OCI-LY1 (cell line): ENCODE data around the gene ASB11.

ENCODE experiments used
- H2AFZ ChIP-seq: fragments of 200-600 bp; sonication (generic), shearing (Covaris generic); 2 replicates; pipeline ENCODE4 v1.6.0; 2014; ENCODE audit warnings: antibody characterized with exemption, mild to moderate bottlenecking, low read length
- H3F3A ChIP-seq: fragments of 200-600 bp; sonication (generic), shearing (Covaris generic); 2 replicates; pipeline ENCODE4 v1.6.0; 2014; ENCODE audit warnings: mild to moderate bottlenecking, antibody characterized with exemption, low read length, moderate library complexity; ENCODE audit not compliant: insufficient read depth
- H3K27ac ChIP-seq: fragments of 200-600 bp; sonication (generic); 2 replicates; pipeline ENCODE4 v1.5.1; 2014; ENCODE audit warnings: low read length, mixed run types, mild to moderate bottlenecking, low read depth; ENCODE audit not compliant: poor library complexity, severe bottlenecking
- H3K27me3 ChIP-seq: fragments of 200-600 bp; sonication (generic); 2 replicates; pipeline ENCODE4 v1.6.0; 2014; ENCODE audit warnings: antibody characterized with exemption, mild to moderate bottlenecking, low read length, moderate library complexity; ENCODE audit not compliant: insufficient read depth
- H3K36me3 ChIP-seq: fragments of 200-600 bp; sonication (generic); 2 replicates; pipeline ENCODE4 v1.6.1; 2014; ENCODE audit warnings: mild to moderate bottlenecking, antibody characterized with exemption, low read length, moderate library complexity, mixed read lengths; ENCODE audit not compliant: insufficient read depth
- H3K4me1 ChIP-seq: fragments of 200-600 bp; sonication (generic); 2 replicates; pipeline ENCODE4 v1.5.1; 2014; ENCODE audit warnings: mild to moderate bottlenecking, low read length, moderate library complexity; ENCODE audit not compliant: insufficient read depth, severe bottlenecking
- H3K4me2 ChIP-seq: fragments of 200-600 bp; sonication (generic), shearing (Covaris generic); 2 replicates; pipeline ENCODE4 v1.6.1; 2014; ENCODE audit warnings: low read length
- H3K4me3 ChIP-seq: fragments of 200-600 bp; sonication (generic); 2 replicates; pipeline ENCODE4 v1.5.1; 2014; ENCODE audit warnings: low read length, low read depth, mild to moderate bottlenecking, mixed read lengths; ENCODE audit not compliant: poor library complexity, severe bottlenecking
- H3K79me2 ChIP-seq: fragments of 200-600 bp; shearing (Covaris generic); 2 replicates; pipeline ENCODE4 v1.6.1; 2016; ENCODE audit warnings: mixed run types, low read length, mixed read lengths; ENCODE audit not compliant: insufficient read depth
- H3K9ac ChIP-seq: fragments of 200-600 bp; sonication (generic), shearing (Covaris generic); 2 replicates; pipeline ENCODE4 v1.6.1; 2014; ENCODE audit warnings: mild to moderate bottlenecking, low read length, mixed read lengths
- H3K9me2 ChIP-seq: fragments of 200-600 bp; sonication (generic), shearing (Covaris generic); 2 replicates; pipeline ENCODE4 v1.6.1; 2014; ENCODE audit warnings: low read depth, mild to moderate bottlenecking, low read length, mixed read lengths
- H3K9me3 ChIP-seq: fragments of 200-600 bp; shearing (Covaris generic); 2 replicates; pipeline ENCODE4 v1.6.1; 2014; ENCODE audit warnings: low read length, mixed read lengths
- H4K20me1 ChIP-seq: fragments of 200-600 bp; sonication (generic), shearing (Covaris generic); 2 replicates; pipeline ENCODE4 v1.6.0; 2016; ENCODE audit warnings: mild to moderate bottlenecking, low read length; ENCODE audit not compliant: insufficient read depth
- CTCF ChIP-seq: fragments of 200-600 bp; sonication (generic), shearing (Covaris generic); IDR thresholded peaks from 2 replicates; pipeline ENCODE4 v1.5.1; 2017; ENCODE audit warnings: mild to moderate bottlenecking, antibody characterized with exemption, low read length, moderate library complexity, mixed read lengths
- EZH2 ChIP-seq: fragments of 200-600 bp; sonication (generic), shearing (Covaris generic); IDR thresholded peaks from 2 replicates; pipeline ENCODE4 v1.8.0; 2017; ENCODE audit warnings: borderline replicate concordance, mixed run types, mild to moderate bottlenecking, antibody characterized with exemption, low read length, moderate library complexity, mixed read lengths

The ASB11 gene

GRCh38 chrX:15356444-15356843 is 41.0 kb upstream of the ASB11 start:
- no peak overlapping the region for H2AFZ ChIP-seq
- H3K79me2 ChIP-seq = no peaks in the 10 kb centered on the region
- H3K9me3 ChIP-seq = no peaks in the 10 kb centered on the region
- no peaks in the 10 kb centered on the region for H4K20me1 ChIP-seq
- no peak for TF ChIP-seq EZH2
- TF ChIP-seq CTCF = no peak
- H3F3A ChIP-seq = no peaks in the 10 kb centered on the region
- no peaks in the 10 kb centered on the region for H3K4me1 ChIP-seq
- H3K9ac ChIP-seq = no peak overlapping the region
- H3K9me2 ChIP-seq = no peaks in the 10 kb centered on the region
- no peaks in the 10 kb centered on the region for H3K27me3 ChIP-seq
- no peaks in the 10 kb centered on the region for H3K36me3 ChIP-seq
- H3K4me2 ChIP-seq = no peak overlapping the region
- no peak overlapping the region for H3K27ac ChIP-seq
- H3K4me3 ChIP-seq = no peak overlapping the region

- no peak overlapping the region for H3K27ac ChIP-seq
- H3K4me3 ChIP-seq = no peak overlapping the region
- H3K9ac ChIP-seq = no peak overlapping the region
- H3K79me2 ChIP-seq = no peaks in the 10 kb centered on the region
- H3K4me2 ChIP-seq = no peak overlapping the region
- no peaks in the 10 kb centered on the region for H3K27me3 ChIP-seq
- H3F3A ChIP-seq = no peaks in the 10 kb centered on the region
- H3K9me2 ChIP-seq = no peaks in the 10 kb centered on the region
- H3K4me1 ChIP-seq = no peaks in the 10 kb centered on the region
- H4K20me1 ChIP-seq = no peaks in the 10 kb centered on the region
- no peaks in the 10 kb centered on the region for H3K36me3 ChIP-seq
- H2AFZ ChIP-seq = no peak overlapping the region
- no peaks in the 10 kb centered on the region for H3K9me3 ChIP-seq
- TF ChIP-seq CTCF = no peak
- no peak for TF ChIP-seq EZH2
These were observed 35.0 kb upstream of the ASB11 start for GRCh38 chrX:15350329-15350996.

DNA sequence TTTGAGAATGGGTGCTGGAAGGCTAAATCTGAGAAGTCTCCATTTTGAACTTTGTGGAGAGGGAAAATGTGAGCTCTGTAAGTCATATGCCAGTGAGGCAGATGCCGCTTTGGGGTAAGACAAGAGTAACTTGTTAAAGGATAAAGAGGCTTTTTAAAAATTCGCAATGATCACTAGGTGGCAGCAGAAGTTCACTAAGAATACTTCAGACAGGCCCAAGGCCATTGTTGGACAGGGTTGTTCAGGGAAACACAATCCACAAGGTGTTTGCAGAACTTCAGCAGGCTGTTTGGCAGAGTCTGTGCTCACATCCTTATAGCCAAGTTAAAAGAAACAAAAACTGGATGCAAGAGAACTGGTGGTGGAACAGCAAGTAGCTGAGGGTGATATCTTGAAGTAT is 33.6 kb upstream of the ASB11 start:
- H3K4me2 ChIP-seq = no peak overlapping the region
- no peaks in the 10 kb centered on the region for H3K9me2 ChIP-seq
- H3K36me3 ChIP-seq = no peaks in the 10 kb centered on the region
- no peak overlapping the region for H3K9ac ChIP-seq
- no peak overlapping the region for H2AFZ ChIP-seq
- no peak overlapping the region for H3K4me3 ChIP-seq
- H3K79me2 ChIP-seq = no peaks in the 10 kb centered on the region
- H3K9me3 ChIP-seq = no peaks in the 10 kb centered on the region
- H3K27ac ChIP-seq = no peak overlapping the region
- H4K20me1 ChIP-seq = no peaks in the 10 kb centered on the region
- H3F3A ChIP-seq = no peaks in the 10 kb centered on the region
- H3K4me1 ChIP-seq = no peaks in the 10 kb centered on the region
- no peaks in the 10 kb centered on the region for H3K27me3 ChIP-seq
- TF ChIP-seq CTCF = peak; percentile 47
- no peak for TF ChIP-seq EZH2
